HG02642 (cell line): ENCODE data around the gene INSM1.
A peak's percentile ranks its signal among the peaks of the same experiment; 100 is the strongest.
"Not testable (repeated sequence)": the region's sequence is repeated elsewhere in the genome, so short reads cannot be mapped to it uniquely, and the experiment has no call there.

Experiments used
- ATAC-seq: cut with Tn5 transposase; IDR thresholded peaks from one replicate; pipeline ENCODE4 v1.9.1; 2021; ENCODE audit warnings: mild to moderate bottlenecking; ENCODE audit not compliant: unreplicated experiment, poor library complexity

Gene INSM1, protein sequence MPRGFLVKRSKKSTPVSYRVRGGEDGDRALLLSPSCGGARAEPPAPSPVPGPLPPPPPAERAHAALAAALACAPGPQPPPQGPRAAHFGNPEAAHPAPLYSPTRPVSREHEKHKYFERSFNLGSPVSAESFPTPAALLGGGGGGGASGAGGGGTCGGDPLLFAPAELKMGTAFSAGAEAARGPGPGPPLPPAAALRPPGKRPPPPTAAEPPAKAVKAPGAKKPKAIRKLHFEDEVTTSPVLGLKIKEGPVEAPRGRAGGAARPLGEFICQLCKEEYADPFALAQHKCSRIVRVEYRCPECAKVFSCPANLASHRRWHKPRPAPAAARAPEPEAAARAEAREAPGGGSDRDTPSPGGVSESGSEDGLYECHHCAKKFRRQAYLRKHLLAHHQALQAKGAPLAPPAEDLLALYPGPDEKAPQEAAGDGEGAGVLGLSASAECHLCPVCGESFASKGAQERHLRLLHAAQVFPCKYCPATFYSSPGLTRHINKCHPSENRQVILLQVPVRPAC

GRCh38 chr20:20367575-20368417 is at the start of gene INSM1:
INSM1 (plus strand) TSS chr20:20368104; CDS start chr20:20368268, 164 bp downstream.
- ATAC-seq = no peak

DNA sequence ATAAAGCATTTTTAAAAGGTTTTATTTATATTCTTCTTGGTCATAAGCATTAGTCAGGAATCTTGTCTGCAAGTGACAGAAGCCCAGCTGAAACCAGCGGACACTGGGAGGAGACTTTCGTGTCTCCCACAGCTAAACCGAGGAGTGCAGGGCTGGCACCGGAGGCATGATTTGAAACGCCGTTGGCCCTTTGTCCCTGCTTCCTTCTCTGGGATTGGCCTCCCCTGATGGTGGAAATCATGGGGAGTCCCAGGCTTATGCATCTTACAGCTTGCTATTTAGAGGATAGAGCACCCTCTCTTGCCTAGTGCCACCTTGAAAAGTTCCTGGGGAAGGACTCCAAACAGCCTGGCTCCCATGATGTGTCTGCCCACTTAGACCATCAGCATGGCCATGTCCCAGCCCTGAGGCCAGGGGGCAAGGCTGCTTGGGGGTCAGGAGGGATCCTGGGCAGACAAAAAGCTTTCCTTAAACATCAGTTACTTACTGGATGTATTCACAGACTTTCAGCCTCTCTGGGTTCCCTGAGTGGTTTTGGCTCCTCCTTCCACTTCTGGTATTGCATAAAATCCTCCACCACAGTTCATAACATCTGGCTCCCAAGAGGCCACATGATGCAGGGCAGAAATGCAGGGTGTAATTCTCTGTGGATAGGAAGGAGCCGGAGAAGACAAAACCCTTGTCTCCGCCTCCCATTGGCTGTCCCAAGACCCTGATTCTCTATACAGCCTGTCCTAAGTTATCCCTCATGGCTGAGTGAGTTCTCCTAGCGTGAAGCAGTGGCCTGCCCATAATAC is 49.3 kb upstream of the INSM1 start:
- no peak for ATAC-seq

DNA sequence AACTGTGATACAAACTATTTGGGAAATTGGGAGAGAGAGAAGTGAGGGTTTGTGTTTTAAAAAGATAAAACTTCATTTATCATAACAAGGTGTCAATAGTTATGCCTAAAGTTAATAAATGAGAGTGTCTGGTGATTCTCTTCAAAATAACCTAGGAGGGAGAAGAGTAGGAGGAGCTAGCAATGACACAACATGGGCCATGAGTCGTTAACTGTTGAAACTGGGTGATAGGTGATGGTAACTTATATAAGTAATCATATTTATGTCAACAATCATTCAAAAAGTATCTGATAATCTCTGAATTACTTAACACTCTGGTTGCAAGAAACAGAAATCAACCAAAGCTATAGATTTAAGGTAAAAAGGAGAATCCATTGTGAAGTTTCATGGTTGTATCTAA is 46.8 kb upstream of the INSM1 start:
- no peak for ATAC-seq

DNA sequence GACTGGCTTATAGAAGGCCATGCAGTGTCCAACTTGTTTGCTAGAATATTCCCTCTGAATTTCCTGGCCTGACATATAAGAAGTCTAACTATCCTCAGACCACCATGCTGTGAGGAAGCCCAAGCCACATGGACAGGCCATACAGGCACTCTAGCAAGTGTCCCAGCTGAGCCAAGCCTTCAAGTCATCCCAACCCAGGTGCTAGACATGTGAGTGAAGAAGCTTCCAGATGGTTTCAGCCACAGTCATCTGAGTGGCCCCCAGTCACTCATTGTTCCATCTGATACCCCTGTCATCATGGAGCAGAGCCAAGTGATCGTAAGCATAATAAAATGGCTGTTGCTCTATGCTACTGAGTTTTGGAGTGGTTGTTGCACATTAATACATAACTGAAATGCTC is 46.0 kb upstream of the INSM1 start:
- ATAC-seq = no peak

- no peak for ATAC-seq
Measured at GRCh38 chr20:20322912-20323311, 45.0 kb upstream of the INSM1 start.

DNA sequence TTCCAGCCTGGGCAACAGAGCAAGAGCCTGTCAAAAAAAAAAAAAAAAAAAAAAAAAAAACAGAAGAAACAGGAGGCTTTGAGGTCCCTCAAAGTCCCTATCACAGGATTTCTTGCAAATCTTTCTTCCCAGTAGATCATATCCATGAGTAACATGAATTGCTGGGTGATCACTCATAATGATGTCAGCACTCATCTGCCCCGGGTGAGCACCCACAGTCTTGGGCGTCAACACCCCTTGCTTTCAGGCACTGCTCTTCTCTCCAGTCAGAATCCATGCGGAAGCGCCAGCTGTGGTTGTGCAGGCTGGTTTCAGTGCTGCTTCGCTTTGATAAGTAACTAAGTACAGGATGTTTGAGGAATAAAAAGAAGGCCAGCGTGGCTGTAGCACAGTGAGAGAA is 40.2 kb upstream of the INSM1 start:
- no peak for ATAC-seq

GRCh38 chr20:20329564-20329963 is 38.3 kb upstream of the INSM1 start:
- no peak for ATAC-seq

GRCh38 chr20:20331156-20331555 is 36.7 kb upstream of the INSM1 start:
- ATAC-seq = no peak

- ATAC-seq = no peak
Measured at GRCh38 chr20:20331817-20332216, 36.1 kb upstream of the INSM1 start.

- peak; percentile 38 for ATAC-seq
Measured at GRCh38 chr20:20333866-20334265, 34.0 kb upstream of the INSM1 start.

- ATAC-seq = peak; percentile 95
Measured at GRCh38 chr20:20334489-20334888, 33.4 kb upstream of the INSM1 start.

DNA sequence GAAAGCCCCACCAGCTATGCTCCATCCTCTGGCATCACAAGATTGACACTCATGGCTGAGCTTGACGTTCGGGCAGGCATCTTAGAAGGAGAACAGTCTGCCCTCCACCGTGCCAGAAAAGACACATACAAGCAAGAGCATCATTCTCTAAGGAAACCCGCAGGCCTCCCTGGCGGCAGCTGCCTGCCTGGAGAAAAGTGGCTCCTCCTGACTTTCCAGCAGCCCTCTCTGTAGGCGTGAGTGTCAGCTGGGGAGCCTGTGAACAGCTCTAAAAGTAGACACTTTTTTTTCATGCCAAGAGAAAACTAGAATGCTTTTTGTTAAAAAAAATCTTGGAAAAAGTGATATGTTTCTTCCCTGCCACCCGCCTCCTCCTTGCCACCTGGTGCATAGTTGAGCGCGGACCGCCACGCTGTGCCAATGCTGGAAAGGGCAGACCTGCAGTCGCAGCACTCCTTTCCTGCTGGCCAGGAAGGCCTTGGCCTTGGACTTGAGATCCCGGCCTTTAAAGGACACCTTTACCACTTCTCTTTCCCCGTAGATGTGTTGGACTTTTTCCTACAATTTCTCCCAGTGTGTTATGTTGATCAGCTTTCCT is 29.7 kb upstream of the INSM1 start:
- no peak for ATAC-seq

DNA sequence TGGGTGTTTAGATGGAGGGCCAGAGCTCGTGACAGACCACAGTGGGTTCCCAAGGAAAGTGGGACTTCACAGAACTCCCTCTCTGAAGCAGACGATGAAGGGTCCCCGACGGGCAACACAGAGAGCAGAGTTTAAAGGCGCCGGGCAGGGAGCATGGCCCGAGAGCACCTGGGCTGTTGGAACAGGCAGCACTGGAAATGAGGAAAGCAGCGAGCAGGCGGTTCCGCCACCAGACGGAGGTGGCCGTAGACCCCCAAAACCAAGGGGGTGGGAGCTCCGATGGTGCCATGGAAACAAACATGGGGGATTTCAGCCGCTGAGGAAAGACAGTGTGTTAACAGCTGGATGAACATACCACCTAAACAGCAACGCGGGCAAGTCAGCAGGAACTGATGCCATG is 27.5 kb upstream of the INSM1 start:
- no peak for ATAC-seq

GRCh38 chr20:20341371-20341770 is 26.5 kb upstream of the INSM1 start:
- no peak for ATAC-seq

DNA sequence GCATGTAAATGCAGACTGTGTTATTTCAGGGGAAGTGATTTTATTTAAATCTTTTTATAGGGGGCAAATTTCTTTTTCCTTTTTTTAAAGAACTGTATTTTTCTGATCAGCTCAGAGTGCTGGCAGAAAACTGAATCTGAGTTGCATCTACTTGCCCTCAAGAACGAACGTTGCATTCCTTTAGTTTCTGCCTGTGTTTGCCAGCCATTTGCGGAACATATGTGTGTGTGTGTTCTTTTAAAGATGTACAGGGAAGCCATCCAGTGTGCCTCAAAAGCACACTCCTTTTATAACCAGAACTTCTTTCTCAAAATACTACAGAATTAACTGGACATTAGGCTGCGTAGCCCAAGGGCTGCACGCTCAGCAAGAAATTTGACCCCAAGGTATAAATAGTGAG is 25.8 kb upstream of the INSM1 start:
- no peak for ATAC-seq

DNA sequence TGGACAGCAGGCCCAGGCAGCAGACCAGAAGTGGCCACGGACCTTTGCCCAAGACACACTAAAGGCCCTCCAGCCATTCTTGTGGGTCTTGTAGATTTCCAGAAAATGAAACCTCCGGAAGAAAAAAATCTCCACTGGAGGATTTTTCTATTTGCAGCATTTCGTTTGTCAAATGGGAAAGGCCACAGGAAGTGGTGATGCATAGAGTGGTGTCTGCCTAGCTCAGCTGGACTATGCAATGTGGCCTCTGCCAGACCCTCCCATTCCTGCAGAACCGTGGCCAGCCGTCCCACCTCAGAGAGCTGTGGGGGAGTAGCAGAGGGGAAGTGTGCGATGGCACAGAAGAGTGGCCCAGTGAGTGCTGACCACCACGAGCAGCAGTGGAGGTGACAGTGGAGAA is 24.0 kb upstream of the INSM1 start:
- no peak for ATAC-seq

- ATAC-seq = no peak
Measured at GRCh38 chr20:20344476-20344875, 23.4 kb upstream of the INSM1 start.

DNA sequence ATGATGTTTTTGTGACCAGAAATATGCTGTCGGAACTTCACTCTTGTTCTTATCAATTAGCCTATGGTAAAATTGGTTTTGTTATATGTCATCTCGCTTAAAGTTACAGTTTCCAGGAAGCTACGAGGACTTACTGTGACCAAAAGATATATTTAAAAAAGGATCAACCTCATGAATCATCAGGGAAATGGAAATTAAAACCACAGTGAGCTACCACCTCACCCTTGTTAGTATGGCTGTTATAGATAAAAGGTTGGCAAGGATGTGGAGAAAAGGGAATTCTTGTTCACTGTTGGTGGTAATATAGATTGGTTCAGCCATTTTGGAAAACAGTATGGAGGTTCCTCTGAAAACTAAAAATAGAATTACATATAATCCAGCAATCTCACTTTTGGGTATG is 14.3 kb upstream of the INSM1 start:
- no peak for ATAC-seq

DNA sequence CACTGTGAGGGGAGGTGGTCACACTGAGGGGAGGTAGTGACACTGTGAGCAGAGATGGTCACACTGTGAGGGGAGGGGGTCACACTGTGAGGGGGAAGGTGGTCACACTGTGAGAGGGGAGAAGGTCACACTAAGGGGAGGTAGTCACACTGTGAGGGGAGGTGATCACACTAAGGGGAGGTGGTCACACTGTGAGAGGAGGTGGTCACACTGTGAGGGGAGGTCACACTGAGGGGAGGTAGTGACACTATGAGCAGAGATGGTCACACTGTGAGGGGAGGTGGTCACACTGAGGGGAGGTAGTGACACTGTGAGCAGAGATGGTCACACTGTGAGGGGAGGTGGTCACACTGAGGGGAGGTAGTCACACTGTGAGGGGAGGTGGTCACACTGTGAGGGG is 12.4 kb upstream of the INSM1 start:
- not testable (repeated sequence) for ATAC-seq

DNA sequence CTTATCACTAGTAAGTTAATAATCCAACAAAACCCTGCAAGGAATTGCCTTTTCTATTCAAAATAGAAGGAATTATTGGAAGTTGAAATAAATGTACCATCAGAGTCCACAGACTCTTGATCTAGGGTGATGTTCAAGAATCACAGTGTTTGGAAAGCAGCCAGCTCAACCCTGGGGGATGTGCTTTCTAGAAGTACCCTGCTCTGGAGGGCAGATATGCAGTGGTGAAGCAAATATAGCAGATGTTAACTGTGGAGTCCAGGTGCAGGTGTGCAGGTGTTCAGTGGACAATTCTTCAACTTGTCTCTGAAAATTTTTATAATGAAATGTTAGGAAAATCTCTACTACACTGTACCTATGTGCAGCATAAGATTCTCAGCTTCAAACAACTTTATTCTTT is 9.1 kb upstream of the INSM1 start:
- no peak for ATAC-seq
